BE2C (cell line): ENCODE measurements around the gene MEIS1.

ENCODE experiments used
- DNase-seq: peaks from one replicate; pipeline ENCODE4 v3.0.0-alpha.2; 2020
- H3K27me3 ChIP-seq: fragments of 250-450 bp; sonication (Bioruptor Pico); 2 replicates; pipeline ENCODE4 v1.5.1; 2020; ENCODE audit warnings: mild to moderate bottlenecking
- H3K36me3 ChIP-seq: fragments of 250-450 bp; sonication (Bioruptor Pico); 2 replicates; pipeline ENCODE4 v1.5.1; 2020; ENCODE audit warnings: mild to moderate bottlenecking
- H3K4me1 ChIP-seq: fragments of 250-450 bp; sonication (Bioruptor Pico); 2 replicates; pipeline ENCODE4 v1.5.1; 2020
- H3K4me3 ChIP-seq: 2 replicates; pipeline ENCODE4 v1.5.1; 2011; ENCODE audit warnings: low read depth, low read length
- H3K9me3 ChIP-seq: fragments of 250-450 bp; sonication (Bioruptor Pico); 2 replicates; pipeline ENCODE4 v1.5.1; 2020
- TF ChIP-seq, protein P1 (sequence below): IDR thresholded peaks from 2 replicates; pipeline ENCODE4 v1.5.1; 2012; ENCODE audit warnings: mild to moderate bottlenecking, low read depth, low read length

Gene MEIS1

DNA sequence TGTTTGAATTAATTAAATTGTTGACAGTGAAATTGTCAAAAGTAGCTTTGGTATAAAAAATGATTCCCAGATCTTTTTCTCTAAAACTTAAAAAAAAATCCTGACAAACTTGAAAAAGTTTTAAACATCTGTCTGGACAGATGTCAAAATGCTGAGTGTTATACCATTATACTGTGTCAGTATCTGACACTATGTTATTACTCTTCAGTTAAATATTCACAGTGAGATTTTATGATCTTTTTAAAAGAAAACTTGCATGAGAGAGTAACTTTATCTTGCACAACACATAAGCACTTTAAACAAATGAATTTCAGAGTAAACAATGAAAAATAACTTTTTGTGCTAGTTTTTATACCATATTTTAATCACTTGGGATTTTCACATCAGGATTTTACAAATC, 167.4 kb downstream of the MEIS1 start:
- Histone ChIP-seq H3K9me3 (no peaks in the 10 kb centered on the region), H3K4me3 (no peak overlapping the region), H3K27me3 (no peaks in the 10 kb centered on the region), H3K4me1 (no peaks in the 10 kb centered on the region), H3K36me3 (no peaks in the 10 kb centered on the region)
- DNase-seq = no peak
- TF ChIP-seq, protein P1, sequence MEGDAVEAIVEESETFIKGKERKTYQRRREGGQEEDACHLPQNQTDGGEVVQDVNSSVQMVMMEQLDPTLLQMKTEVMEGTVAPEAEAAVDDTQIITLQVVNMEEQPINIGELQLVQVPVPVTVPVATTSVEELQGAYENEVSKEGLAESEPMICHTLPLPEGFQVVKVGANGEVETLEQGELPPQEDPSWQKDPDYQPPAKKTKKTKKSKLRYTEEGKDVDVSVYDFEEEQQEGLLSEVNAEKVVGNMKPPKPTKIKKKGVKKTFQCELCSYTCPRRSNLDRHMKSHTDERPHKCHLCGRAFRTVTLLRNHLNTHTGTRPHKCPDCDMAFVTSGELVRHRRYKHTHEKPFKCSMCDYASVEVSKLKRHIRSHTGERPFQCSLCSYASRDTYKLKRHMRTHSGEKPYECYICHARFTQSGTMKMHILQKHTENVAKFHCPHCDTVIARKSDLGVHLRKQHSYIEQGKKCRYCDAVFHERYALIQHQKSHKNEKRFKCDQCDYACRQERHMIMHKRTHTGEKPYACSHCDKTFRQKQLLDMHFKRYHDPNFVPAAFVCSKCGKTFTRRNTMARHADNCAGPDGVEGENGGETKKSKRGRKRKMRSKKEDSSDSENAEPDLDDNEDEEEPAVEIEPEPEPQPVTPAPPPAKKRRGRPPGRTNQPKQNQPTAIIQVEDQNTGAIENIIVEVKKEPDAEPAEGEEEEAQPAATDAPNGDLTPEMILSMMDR = no peak

DNA sequence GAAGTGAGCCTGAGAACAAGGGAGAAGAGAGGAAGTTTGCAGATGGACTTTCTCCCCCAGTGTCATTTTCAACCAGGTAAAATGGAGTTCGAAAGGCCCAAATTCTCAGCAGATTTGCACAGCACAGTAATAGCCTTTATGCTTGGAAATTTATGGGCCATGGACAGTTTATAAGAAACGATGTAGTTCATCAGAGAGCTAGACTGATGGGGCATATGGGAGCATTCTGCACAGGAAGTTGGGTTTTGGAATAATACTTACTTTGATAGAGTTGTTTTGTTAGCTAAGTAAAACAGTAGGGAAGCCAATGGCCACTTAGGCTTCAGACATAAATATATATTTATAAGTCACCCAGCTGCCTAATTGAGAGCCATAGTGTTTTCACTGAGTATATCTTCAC, 169.4 kb downstream of the MEIS1 start:
- H3K4me3 ChIP-seq = no peak overlapping the region
- H3K36me3 ChIP-seq = no peaks in the 10 kb centered on the region
- H3K9me3 ChIP-seq = no peaks in the 10 kb centered on the region
- TF ChIP-seq, protein P1 = no peak
- no peaks in the 10 kb centered on the region for H3K27me3 ChIP-seq
- DNase-seq = no peak
- no peaks in the 10 kb centered on the region for H3K4me1 ChIP-seq

DNA sequence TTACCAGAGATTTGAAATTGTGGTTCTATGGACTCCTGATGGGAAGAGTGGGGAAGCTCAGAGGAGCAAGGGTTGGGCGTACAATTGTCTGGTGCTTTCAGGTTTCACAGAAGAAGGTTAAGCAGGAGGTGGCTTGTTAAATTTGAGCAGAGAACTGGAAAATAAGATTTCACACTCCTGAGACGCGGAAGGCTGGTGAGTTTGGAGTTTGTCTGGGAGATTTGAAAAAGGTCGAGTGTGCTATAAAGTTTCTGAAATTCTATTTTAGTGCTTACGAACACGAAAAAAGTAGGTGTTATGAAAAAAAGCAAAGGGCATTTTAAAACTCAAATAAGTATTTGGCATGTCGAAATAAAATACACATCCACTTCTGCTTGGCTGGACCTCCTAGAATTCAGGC, 170.1 kb downstream of the MEIS1 start:
- TF ChIP-seq, protein P1 = no peak
- H3K9me3 ChIP-seq = no peaks in the 10 kb centered on the region

DNA sequence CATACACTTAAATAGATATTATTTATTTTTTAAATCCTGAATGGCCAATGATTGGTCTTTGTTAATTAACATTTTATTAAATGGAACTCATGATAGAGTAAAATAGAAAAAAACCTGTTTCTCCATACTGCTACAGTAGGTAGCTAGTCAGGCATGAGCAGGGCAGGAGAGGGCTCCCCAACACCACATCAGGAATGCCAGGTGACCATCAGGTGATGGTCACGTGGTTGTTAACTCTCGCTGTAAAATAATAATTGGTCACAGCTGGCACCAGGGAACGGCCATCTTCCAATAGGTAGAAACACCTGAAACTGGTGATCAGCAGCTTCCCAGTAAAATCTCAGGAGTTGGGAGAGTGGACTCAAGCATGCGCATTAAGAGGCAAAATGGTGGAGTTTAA, 172.2 kb downstream of the MEIS1 start:
- no peak for DNase-seq
- no peaks in the 10 kb centered on the region for H3K27me3 ChIP-seq
- H3K9me3 ChIP-seq = no peaks in the 10 kb centered on the region
- no peaks in the 10 kb centered on the region for H3K4me1 ChIP-seq
- no peak overlapping the region for H3K4me3 ChIP-seq
- TF ChIP-seq, protein P1 = no peak
- H3K36me3 ChIP-seq = no peaks in the 10 kb centered on the region

More for the DNA sequence above, 170.1 kb downstream of the MEIS1 start:
- H3K27me3 ChIP-seq = no peaks in the 10 kb centered on the region
- no peaks in the 10 kb centered on the region for H3K4me1 ChIP-seq
- no peaks in the 10 kb centered on the region for H3K36me3 ChIP-seq
- DNase-seq = no peak
- no peak overlapping the region for H3K4me3 ChIP-seq
